HG02943 (cell line): Measurements from ENCODE around the gene DHX16.

Source experiments
- ATAC-seq: cut with Tn5 transposase; IDR thresholded peaks from one replicate; pipeline ENCODE4 v1.9.1; 2021; ENCODE audit warnings: mild to moderate bottlenecking, low read depth, moderate library complexity; ENCODE audit not compliant: unreplicated experiment

Gene DHX16

GRCh38 chr6:30611856-30612194 lies 61.0 kb downstream of the DHX16 start:
- no peak for ATAC-seq

DNA sequence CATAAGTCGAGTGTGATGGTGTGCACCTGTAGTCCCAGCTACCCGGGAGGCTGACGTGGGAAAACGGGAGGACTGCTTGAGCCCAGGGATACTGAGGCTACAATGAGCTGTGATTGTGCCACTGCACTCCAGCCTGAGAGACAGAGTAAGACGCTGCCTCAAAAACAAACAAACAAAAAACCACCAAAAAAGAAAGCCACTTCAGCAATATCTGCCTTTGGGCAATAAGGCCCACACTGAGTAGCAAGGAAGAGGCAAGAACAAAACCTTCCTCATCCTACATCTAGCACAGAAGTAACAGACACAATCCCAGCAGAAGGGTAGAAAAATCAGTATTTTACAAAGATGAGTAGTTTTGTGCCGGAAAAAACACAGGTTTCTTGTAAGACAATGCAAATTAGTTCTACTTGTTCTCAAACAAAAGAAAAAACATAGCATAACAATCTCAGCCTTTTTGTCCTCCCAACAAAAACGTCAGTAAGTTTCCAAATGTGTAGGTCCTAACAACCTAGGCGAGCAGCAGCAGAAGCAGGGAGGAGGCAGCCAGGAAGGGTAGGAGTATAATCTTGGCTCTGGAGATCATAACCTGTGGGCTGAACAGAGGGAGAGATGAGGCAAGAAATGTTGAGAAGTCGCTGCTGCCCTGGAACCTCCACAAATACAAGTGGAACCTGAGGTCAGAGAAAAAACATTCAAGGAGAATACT lies 61.5 kb downstream of the DHX16 start:
- no peak for ATAC-seq

DNA sequence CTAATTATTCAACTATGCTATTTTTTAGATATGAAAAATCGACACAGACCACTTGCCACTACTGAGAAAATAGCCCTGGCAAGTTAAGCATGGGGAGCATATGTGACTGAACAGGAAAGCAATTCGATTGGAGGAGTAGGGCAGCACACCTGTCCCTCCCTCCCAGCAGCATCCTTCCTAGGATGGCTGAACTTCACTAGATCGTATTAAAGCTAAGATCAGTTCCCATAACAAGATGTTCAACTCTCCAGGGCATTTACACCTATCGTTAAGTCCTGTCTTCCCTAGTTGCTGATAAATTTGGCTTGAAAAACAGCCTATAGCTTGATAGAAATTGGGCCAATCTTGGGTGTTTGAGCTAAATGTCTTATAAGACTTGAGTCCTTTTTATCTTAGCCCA lies 62.7 kb downstream of the DHX16 start:
- ATAC-seq = no peak

DNA sequence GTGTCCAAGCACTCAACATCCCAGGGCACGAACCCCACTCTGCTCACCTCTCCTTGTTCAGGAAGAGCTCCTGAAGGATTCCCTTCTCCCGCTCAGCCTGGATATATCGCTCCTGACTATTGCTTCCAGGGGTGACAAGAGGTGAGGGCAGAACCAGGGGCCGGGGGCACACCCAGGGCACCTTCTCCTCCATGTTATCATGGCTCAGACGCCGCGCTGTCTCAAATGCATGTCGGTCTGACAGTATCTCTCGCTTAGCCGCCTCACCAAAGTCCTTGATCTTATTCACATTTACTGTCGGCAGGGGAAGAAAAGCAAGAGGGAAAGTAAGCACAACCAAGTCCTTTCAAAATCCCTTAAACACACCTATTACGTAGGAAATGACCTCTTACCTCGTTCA lies 68.8 kb downstream of the DHX16 start:
- ATAC-seq = no peak
